GM19099 (cell line): ENCODE measurements around the gene MARCHF10.

Source experiments
- POLR2A ChIP-seq: IDR thresholded peaks from 3 replicates; pipeline ENCODE4 v1.6.1; 2011; ENCODE audit warnings: low read depth; ENCODE audit not compliant: insufficient read length; ENCODE audit errors: extremely low read depth

MARCHF10 gene

DNA sequence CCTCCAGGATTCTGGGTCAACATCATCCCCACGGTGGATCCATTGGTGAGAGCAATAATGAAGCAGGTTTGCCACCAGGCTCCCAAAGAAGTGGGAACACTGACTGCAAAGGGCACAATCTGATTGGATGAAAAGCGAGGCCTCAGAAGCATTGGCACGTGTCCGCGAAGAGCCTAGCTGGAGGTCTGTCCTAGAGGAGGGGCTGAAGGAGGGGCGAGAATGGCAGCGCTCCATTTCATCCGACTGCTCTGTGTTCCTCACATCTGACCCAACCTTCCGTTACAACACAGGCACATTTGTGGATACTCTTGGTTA is 100.7 kb downstream of the MARCHF10 start:
- no peak for TF ChIP-seq POLR2A

DNA sequence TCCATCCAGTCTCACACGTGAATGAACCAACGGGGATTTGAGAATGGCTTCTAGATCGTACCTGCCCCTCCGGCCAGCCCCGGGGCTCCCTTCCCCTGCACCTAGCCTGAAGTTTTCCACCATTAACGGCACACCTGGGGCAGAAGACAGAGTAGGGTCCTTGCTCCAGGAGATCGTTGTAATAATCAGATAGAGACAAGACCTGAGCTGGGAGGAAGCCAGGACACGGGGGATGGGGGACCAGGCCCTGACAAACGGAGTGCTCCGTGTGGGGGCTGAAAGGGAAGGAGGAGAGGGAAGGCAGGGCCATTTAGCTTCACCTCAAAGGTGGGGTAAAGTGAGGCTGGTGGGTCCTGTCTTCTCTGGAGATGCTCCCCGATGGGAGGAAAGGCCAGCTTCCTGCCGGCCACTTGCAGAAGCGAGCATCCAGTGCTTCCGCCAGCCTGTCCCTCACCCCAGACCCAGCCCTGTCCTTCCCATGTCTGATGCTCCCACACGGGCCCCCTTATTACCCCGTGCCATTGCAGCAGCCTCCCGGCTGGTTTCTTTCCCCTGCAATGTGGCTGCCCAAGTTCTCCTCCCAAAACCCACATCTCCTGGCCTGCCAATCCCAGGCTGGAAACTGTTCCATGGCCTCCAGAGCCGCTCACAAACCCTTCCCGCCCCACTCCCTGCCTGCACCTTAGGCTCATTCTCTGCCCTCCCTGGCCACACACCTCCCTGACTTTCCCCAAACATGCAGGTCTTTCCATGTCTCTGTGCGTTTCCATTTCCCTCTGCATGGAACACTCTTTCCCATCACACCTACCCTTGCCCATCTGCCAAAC is 101.3 kb downstream of the MARCHF10 start:
- TF ChIP-seq POLR2A = no peak

- TF ChIP-seq POLR2A = no peak
Observed at GRCh38 chr17:62705778-62706597, 102.1 kb downstream of the MARCHF10 start.

- TF ChIP-seq POLR2A = no peak
Observed at GRCh38 chr17:62705156-62705777, 102.8 kb downstream of the MARCHF10 start.

DNA sequence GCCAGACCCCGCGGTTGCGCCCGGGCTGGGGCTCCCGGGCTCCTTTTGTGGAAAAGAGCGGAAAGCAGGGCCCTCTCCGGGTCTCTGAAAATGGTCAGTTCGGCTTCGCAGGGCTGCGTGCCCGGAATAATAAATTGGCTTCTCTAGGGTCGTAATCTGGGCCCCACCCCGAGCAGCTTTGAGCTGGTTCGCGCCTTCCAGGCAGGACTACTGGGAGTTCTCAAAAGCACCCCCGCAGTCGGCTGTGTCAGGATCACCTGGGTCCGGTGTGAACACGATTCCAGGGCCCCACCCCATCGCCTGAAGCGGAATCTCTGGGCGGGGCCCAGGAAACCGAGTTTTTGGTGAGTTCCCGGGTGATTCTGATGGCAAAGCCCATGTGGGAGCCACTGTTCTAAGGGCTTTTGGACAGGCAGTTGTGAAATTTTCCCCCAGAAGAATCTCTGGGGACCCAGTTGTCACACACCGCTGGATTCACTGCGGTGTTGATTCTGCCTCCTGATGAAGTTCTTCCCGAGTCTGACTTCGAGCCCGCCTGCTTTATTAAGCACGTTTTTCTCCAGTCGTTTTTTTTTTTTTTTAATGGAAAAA is 103.6 kb downstream of the MARCHF10 start:
- no peak for TF ChIP-seq POLR2A

- TF ChIP-seq POLR2A = no peak
Observed at GRCh38 chr17:62703776-62704380, 104.2 kb downstream of the MARCHF10 start.

- no peak for TF ChIP-seq POLR2A
Observed at GRCh38 chr17:62703261-62703775, 104.8 kb downstream of the MARCHF10 start.

- TF ChIP-seq POLR2A = no peak
Observed at GRCh38 chr17:62702746-62703260, 105.3 kb downstream of the MARCHF10 start.

GRCh38 chr17:62701706-62702085 is 106.4 kb downstream of the MARCHF10 start:
- no peak for TF ChIP-seq POLR2A

- TF ChIP-seq POLR2A = no peak
Observed at GRCh38 chr17:62700964-62701705, 107.0 kb downstream of the MARCHF10 start.

GRCh38 chr17:62696726-62697490 is 111.2 kb downstream of the MARCHF10 start:
- no peak for TF ChIP-seq POLR2A

- no peak for TF ChIP-seq POLR2A
Observed at GRCh38 chr17:62696256-62696655, 111.9 kb downstream of the MARCHF10 start.
